ENCODE measurements around the gene MORF4L1.

DNA sequence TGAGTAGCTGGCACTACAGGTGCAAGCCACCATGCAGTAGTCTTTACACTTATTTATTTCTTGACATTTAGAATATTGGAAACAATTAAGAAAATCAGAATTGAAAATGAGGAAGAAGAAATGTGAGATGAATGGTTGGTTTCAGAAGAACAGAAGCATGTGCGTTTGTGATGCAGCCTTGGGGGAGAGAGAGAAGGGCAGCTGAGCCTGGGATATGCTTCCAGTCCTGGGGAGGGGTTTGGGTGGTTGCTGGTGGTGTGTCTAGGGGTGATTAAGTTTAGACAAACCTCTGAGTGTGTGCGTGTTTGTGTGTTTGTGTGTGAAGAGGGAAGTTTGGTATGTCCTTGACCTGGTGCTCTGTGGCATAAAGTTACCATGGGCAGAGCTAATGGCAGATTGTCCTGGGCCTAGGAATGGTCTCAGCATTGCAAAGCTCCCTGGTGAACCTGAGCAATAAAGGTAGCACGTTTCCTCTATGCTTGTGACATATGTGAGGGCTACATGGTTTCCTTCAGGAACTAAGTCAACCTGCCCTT, 36.5 kb downstream of the MORF4L1 start:
- TF ChIP-seq, protein P1, sequence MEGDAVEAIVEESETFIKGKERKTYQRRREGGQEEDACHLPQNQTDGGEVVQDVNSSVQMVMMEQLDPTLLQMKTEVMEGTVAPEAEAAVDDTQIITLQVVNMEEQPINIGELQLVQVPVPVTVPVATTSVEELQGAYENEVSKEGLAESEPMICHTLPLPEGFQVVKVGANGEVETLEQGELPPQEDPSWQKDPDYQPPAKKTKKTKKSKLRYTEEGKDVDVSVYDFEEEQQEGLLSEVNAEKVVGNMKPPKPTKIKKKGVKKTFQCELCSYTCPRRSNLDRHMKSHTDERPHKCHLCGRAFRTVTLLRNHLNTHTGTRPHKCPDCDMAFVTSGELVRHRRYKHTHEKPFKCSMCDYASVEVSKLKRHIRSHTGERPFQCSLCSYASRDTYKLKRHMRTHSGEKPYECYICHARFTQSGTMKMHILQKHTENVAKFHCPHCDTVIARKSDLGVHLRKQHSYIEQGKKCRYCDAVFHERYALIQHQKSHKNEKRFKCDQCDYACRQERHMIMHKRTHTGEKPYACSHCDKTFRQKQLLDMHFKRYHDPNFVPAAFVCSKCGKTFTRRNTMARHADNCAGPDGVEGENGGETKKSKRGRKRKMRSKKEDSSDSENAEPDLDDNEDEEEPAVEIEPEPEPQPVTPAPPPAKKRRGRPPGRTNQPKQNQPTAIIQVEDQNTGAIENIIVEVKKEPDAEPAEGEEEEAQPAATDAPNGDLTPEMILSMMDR (conservative IDR thresholded peaks at IDR 0.05 in 1 of 2, IDR thresholded peaks at IDR 0.05 in 1 of 2; ENCODE audit: low read depth in 1 of 2, low read length in 2 of 2), result no peak
- TF ChIP-seq EZH2 (IDR thresholded peaks at IDR 0.05; ENCODE audit: low read length, missing control alignments), result no peak
